Activated naive CD8-positive, alpha-beta T cell treated with anti-CD3 and anti-CD28 coated beads for 36 hours (primary cell): Measurements from ENCODE around the gene TMED5. TPM values are rescaled to one million over a fixed set of nuclear protein-coding genes. Genes with fewer than 3 reads are reported as not detected.
A peak's percentile ranks its signal among the peaks of the same experiment; 100 is the strongest.

Experiments
- DNase-seq: peaks from one replicate; pipeline ENCODE4 v3.0.0; 2021
- H3K27ac Mint-ChIP-seq: one replicate; pipeline ENCODE4 v1.8.0; 2022; ENCODE audit warnings: mild to moderate bottlenecking, moderate library complexity, mixed read lengths
- H3K27me3 Mint-ChIP-seq: one replicate; pipeline ENCODE4 v1.8.0; 2022; ENCODE audit warnings: mild to moderate bottlenecking, mixed read lengths
- H3K36me3 Mint-ChIP-seq: one replicate; pipeline ENCODE4 v1.8.0; 2021; ENCODE audit warnings: mild to moderate bottlenecking, mixed read lengths
- H3K4me1 Mint-ChIP-seq: one replicate; pipeline ENCODE4 v1.8.0; 2021; ENCODE audit warnings: mixed read lengths
- H3K4me3 Mint-ChIP-seq: one replicate; pipeline ENCODE4 v1.8.0; 2022; ENCODE audit warnings: mild to moderate bottlenecking, moderate library complexity, mixed read lengths
- H3K9me3 Mint-ChIP-seq: one replicate; pipeline ENCODE4 v1.8.0; 2022; ENCODE audit warnings: mixed read lengths
- total RNA-seq, 2 experiments: library from RNA; stranded (reverse); gene quantifications; one replicate each; pipeline ENCODE4 v1.2.3, GENCODE V29; 2021

Gene TMED5
- total RNA-seq, 2 experiments from 2014 or later = 33.6 to 34.7 TPM

GRCh38 chr1:93154898-93155297, 25.3 kb downstream of the TMED5 start:
- H3K27me3 Mint-ChIP-seq = no peaks in the 10 kb centered on the region
- H3K9me3 Mint-ChIP-seq = no peaks in the 10 kb centered on the region
- no peak overlapping the region for H3K27ac Mint-ChIP-seq
- no peak overlapping the region for H3K4me3 Mint-ChIP-seq
- H3K4me1 Mint-ChIP-seq = peaks cover 12% of the 10 kb centered on the region
- peaks cover 9% of the 10 kb centered on the region for H3K36me3 Mint-ChIP-seq
- no peak for DNase-seq

- H3K36me3 Mint-ChIP-seq = peaks cover 16% of the 10 kb centered on the region
- no peaks in the 10 kb centered on the region for H3K9me3 Mint-ChIP-seq
- no peaks in the 10 kb centered on the region for H3K27me3 Mint-ChIP-seq
- no peak overlapping the region for H3K4me3 Mint-ChIP-seq
- DNase-seq = no peak
- H3K4me1 Mint-ChIP-seq = peaks cover 12% of the 10 kb centered on the region
- no peak overlapping the region for H3K27ac Mint-ChIP-seq
Observed at GRCh38 chr1:93152835-93153234, 27.4 kb downstream of the TMED5 start.

DNA sequence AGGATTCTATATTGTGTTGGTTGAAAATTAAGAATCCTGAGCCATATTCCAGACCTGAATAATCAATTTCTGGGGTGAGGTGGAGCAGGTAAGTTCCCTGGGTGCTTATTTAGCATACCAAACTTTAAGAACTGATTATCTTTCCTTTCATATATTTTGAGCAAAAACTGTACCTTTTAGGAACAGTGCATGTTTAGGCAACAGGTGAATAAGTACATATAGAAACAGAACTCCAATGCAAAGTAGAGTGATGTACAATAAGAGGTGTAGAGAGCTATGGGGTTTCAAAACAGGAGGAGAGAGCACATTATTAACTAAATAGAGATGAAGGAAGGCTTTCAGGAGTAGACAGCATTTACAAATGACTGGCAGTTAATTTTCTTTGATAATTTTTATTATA, 28.7 kb downstream of the TMED5 start:
- Mint-ChIP-seq H3K9me3 (no peaks in the 10 kb centered on the region), H3K4me3 (no peak overlapping the region), H3K27me3 (no peaks in the 10 kb centered on the region), H3K27ac (peak overlapping the region; percentile 36), H3K36me3 (peaks cover 23% of the 10 kb centered on the region), H3K4me1 (peaks cover 12% of the 10 kb centered on the region)
- no peak for DNase-seq

GRCh38 chr1:93150729-93151128, 29.5 kb downstream of the TMED5 start:
- Mint-ChIP-seq H3K36me3 (peaks cover 26% of the 10 kb centered on the region), H3K4me3 (no peak overlapping the region), H3K27ac (no peak overlapping the region), H3K27me3 (no peaks in the 10 kb centered on the region), H3K9me3 (no peaks in the 10 kb centered on the region), H3K4me1 (peaks cover 12% of the 10 kb centered on the region)
- DNase-seq = no peak

DNA sequence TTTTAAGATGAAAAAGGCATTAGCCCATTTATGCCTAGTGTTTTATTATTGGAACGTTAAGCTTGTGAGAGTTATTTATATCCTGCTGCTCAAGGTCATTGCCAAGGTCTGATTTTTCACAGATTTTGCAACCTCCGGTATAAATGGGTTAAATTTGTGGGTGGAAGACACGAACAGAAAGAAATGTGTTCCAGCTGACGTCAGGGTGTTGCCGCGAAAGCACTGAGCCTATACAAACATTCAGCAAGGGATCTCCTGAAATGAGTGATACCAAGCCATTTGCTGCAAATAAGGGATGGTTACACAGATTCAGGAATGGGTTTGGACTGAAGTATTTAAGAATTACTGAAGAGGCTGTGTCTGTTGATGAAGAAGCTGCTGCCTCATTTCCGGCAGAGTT, 32.2 kb downstream of the TMED5 start:
- peaks cover 24% of the 10 kb centered on the region for H3K36me3 Mint-ChIP-seq
- no peak for DNase-seq
- no peak overlapping the region for H3K27ac Mint-ChIP-seq

DNA sequence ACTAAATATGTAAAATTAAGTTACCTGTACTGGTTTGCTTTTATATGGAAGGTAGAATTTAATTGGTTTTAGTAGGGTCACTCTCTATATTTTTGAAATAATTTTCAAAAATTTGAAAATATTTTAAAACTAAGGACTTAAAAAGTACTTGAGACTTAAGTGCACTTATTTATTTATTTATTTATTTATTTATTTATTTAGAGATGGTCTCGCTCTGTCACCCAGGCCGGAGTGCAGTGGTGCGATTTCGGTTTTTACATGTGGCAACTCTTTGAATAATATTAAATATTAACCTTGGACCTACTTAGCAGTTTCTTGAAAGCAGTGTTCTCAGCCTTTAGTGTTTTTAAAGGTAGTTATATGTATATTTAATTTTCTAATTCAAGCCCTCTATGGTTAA, 36.4 kb downstream of the TMED5 start:
- no peak for DNase-seq
- Mint-ChIP-seq H3K27me3 (no peaks in the 10 kb centered on the region), H3K4me3 (no peak overlapping the region), H3K27ac (no peak overlapping the region), H3K36me3 (peaks cover 21% of the 10 kb centered on the region), H3K9me3 (no peaks in the 10 kb centered on the region), H3K4me1 (peaks cover 13% of the 10 kb centered on the region)

More for the DNA sequence above, 32.2 kb downstream of the TMED5 start:
- no peaks in the 10 kb centered on the region for H3K27me3 Mint-ChIP-seq
- no peaks in the 10 kb centered on the region for H3K9me3 Mint-ChIP-seq
- no peak overlapping the region for H3K4me3 Mint-ChIP-seq
- peaks cover 6% of the 10 kb centered on the region for H3K4me1 Mint-ChIP-seq

GRCh38 chr1:93143136-93143535, 37.1 kb downstream of the TMED5 start:
- no peak for DNase-seq
- Mint-ChIP-seq H3K36me3 (peaks cover 20% of the 10 kb centered on the region), H3K4me3 (no peak overlapping the region), H3K4me1 (peaks cover 13% of the 10 kb centered on the region), H3K27ac (peak overlapping the region; percentile 19), H3K27me3 (no peaks in the 10 kb centered on the region), H3K9me3 (no peaks in the 10 kb centered on the region)

DNA sequence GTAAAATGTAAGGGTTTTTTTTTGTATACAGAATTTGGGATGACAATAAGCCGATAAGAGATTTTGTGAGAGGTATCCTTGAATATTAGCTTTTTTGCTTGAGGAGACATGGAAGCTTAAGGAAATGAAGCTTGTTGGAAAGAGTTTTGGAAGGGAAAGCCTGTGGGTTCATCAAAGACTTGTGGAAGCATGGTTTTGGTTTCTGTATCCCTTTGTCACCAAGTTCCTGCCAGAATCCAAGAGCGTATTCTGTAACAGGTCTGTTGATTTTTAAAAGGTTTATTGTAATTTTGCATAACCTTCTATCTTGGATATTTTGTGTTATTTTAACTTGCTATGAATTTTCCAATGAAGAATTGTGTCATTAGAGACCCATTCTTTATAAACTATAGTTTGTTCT, 38.1 kb downstream of the TMED5 start:
- Mint-ChIP-seq H3K4me1 (peaks cover 13% of the 10 kb centered on the region), H3K36me3 (peaks cover 15% of the 10 kb centered on the region), H3K27ac (no peak overlapping the region), H3K9me3 (no peaks in the 10 kb centered on the region), H3K4me3 (no peak overlapping the region), H3K27me3 (no peaks in the 10 kb centered on the region)
- no peak for DNase-seq

DNA sequence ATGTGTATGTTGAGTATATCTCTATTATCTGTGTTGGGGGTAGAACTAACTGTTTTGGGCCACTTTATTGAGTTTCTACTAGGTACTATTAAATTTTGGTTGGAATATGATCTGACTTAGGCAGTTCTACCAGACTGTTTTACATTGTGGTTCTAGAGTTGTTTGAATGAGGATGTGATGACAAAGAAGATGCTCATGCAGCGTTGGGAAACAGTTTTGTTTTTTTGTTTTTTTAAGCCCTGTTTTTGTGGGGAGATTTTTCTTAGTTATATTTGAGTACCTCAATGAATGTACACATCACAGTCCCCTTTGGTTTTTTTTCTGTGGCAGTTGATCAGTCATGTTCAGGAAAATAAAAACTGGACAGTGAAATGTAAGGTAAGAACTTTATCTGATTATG, 40.1 kb downstream of the TMED5 start:
- no peak for DNase-seq
- Mint-ChIP-seq H3K36me3 (peaks cover 10% of the 10 kb centered on the region), H3K27ac (no peak overlapping the region), H3K4me3 (no peak overlapping the region), H3K9me3 (no peaks in the 10 kb centered on the region), H3K27me3 (no peaks in the 10 kb centered on the region), H3K4me1 (peaks cover 13% of the 10 kb centered on the region)

DNA sequence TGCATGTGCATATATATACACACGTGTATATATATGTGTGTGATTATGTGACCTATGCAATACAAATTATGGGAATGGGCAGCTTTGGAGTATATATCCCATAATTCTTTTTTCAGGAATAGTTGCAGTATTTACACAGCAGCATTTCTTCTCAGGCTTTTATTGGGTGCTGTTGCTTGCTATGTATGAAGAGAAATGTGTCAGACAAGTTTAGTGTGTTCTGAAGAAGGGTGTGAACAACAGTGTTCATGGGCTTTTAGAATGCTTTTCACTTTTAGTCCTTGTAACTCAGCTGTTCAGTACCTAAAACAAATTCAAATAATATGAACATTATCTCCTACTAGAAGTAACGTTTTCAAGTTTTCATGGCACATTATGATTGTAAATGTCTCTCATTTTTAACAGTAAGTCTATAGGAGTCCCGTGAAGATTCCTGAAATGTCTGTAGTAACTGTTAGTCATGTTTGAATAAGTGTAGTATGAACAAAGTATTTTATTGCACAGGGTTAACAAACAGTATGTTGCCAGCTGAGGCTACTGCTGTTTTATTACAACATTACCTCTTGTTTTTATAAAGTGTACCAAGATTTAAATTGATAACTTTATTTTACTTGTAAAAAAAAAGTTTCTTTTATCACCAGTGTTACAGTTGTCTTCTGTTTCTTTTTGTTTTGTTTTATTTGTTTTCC, 42.5 kb downstream of the TMED5 start:
- Mint-ChIP-seq H3K4me1 (peaks cover 10% of the 10 kb centered on the region), H3K4me3 (no peak overlapping the region), H3K9me3 (no peaks in the 10 kb centered on the region), H3K27me3 (no peaks in the 10 kb centered on the region), H3K36me3 (peaks cover 10% of the 10 kb centered on the region), H3K27ac (no peak overlapping the region)
- DNase-seq = no peak

- Mint-ChIP-seq H3K27ac (no peak overlapping the region), H3K27me3 (no peaks in the 10 kb centered on the region), H3K9me3 (no peaks in the 10 kb centered on the region), H3K36me3 (peaks cover 10% of the 10 kb centered on the region), H3K4me3 (no peak overlapping the region), H3K4me1 (peaks cover 2% of the 10 kb centered on the region)
- DNase-seq = no peak
Observed at GRCh38 chr1:93136445-93136844, 43.8 kb downstream of the TMED5 start.

DNA sequence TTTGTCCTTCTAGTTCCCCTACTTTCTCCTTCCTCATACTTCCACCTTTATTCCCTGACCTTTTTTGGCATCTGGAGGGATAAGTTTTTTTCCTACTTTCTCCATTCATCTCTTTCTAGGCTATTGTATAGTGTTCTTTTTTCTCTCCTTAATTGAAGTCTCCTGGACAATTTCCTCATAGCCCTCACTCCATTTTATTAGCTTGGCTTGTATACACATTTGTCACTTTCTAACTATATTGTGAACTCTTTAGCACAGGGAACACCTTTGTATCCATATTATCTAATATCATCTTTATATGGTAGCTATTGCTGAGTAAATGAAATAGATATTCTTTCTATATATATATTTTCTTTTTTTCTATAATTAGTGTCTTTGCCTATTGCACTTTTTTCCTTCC, 47.6 kb downstream of the TMED5 start:
- H3K27ac Mint-ChIP-seq = no peak overlapping the region

GRCh38 chr1:93129507-93130099, 50.6 kb downstream of the TMED5 start:
- no peak for DNase-seq
- Mint-ChIP-seq H3K9me3 (no peaks in the 10 kb centered on the region), H3K36me3 (peaks cover under 1% of the 10 kb centered on the region), H3K27ac (no peak overlapping the region), H3K27me3 (no peaks in the 10 kb centered on the region), H3K4me1 (peaks cover 2% of the 10 kb centered on the region), H3K4me3 (no peak overlapping the region)

More for the DNA sequence above, 47.6 kb downstream of the TMED5 start:
- H3K4me1 Mint-ChIP-seq = no peaks in the 10 kb centered on the region
- no peak for DNase-seq
- no peaks in the 10 kb centered on the region for H3K27me3 Mint-ChIP-seq
- peaks cover 2% of the 10 kb centered on the region for H3K36me3 Mint-ChIP-seq
- no peak overlapping the region for H3K4me3 Mint-ChIP-seq
- no peaks in the 10 kb centered on the region for H3K9me3 Mint-ChIP-seq

- Mint-ChIP-seq H3K27me3 (no peaks in the 10 kb centered on the region), H3K4me1 (peaks cover 4% of the 10 kb centered on the region), H3K36me3 (peaks cover 7% of the 10 kb centered on the region), H3K4me3 (no peak overlapping the region), H3K9me3 (no peaks in the 10 kb centered on the region), H3K27ac (no peak overlapping the region)
- DNase-seq = no peak
Observed at GRCh38 chr1:93124556-93125355, 55.5 kb downstream of the TMED5 start.

DNA sequence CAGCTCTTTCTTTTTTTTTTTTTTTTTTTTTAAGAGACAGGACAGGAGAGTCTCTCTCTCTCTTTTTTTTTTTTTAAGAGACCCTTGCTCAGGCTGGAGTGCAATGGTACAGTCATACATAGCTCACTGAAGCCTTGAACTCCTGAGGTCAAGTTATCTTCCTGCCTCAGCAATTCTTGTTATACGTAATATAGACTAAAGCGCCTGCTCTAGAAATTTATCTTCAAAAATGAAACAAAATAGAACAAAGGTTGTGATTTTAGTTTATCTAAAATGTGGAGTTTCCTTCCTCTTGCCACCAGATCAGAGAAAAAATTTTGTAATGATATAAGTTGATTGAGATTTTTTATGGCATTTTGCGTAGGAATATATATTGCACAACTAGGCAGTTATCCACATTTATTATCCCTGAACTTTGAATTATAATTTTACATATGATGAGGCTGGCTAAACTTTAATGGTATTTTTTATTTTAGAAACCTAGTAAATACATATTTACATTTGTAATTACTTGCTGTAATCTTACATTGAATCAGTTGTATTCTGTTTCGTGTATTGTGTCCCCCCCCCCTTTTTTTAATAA, 56.9 kb downstream of the TMED5 start:
- H3K4me3 Mint-ChIP-seq = no peak overlapping the region
- H3K27ac Mint-ChIP-seq = no peak overlapping the region
- H3K27me3 Mint-ChIP-seq = no peaks in the 10 kb centered on the region
- H3K36me3 Mint-ChIP-seq = peaks cover 7% of the 10 kb centered on the region
- no peaks in the 10 kb centered on the region for H3K9me3 Mint-ChIP-seq
- H3K4me1 Mint-ChIP-seq = peaks cover 6% of the 10 kb centered on the region
- DNase-seq = no peak
